GM12891 (cell line): ENCODE data around the gene TPPP2.

Experiments
- POLR2A ChIP-seq: IDR thresholded peaks from 2 replicates; pipeline ENCODE4 v1.6.1; 2011; ENCODE audit warnings: low read depth, low read length, control low read depth
- POU2F2 ChIP-seq: IDR thresholded peaks from 2 replicates; pipeline ENCODE4 v1.6.1; 2011; ENCODE audit warnings: low read depth, mild to moderate bottlenecking, control low read depth, low read length, moderate library complexity

DNA sequence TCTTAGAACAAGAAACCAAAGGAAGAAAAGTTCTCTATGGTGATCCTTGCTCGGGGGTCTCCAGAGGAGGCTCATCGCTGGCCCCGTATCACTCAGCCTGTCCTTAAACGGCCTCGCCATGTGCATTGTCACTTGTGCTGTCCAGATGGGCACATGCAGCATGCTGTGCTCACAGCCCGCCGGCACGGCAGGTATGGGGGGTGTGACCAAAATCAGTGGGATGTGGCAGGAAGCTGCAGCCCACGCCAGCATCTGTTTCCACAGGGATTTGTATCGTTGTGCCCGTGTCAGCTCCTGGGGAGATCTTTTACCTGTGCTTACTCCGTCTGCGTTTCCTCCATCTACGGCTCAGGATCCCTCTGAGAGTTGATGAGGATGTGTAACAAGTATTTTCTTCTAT, 33.5 kb upstream of the TPPP2 start:
- TF ChIP-seq POLR2A (no peak), POU2F2 (no peak)
